Stimulated activated CD4-positive, alpha-beta T cell treated with anti-CD3 and anti-CD28 coated beads, Interleukin-15, amount 100 ng/mL, for 24 hours (primary cell): ENCODE measurements around the gene CCDC63.
A peak's percentile ranks its signal among the peaks of the same experiment; 100 is the strongest.
"Not testable (repeated sequence)": the region's sequence is repeated elsewhere in the genome, so short reads cannot be mapped to it uniquely, and the experiment has no call there.

Source experiments
- DNase-seq: peaks from one replicate; pipeline ENCODE4 v3.0.0-alpha.2; 2020

Gene CCDC63

GRCh38 chr12:110927546-110927945, 80.8 kb downstream of the CCDC63 start:
- no peak for DNase-seq

GRCh38 chr12:110928700-110929099, 81.9 kb downstream of the CCDC63 start:
- no peak for DNase-seq

- DNase-seq: no peak
Measured at GRCh38 chr12:110929818-110930217, 83.0 kb downstream of the CCDC63 start.

GRCh38 chr12:110930348-110931314, 83.8 kb downstream of the CCDC63 start:
- no peak for DNase-seq

GRCh38 chr12:110931315-110931728, 84.5 kb downstream of the CCDC63 start:
- DNase-seq: no peak

GRCh38 chr12:110932046-110932445, 85.3 kb downstream of the CCDC63 start:
- DNase-seq: peak; percentile 15

- no peak for DNase-seq
Measured at GRCh38 chr12:110933326-110933974, 86.7 kb downstream of the CCDC63 start.

- no peak for DNase-seq
Measured at GRCh38 chr12:110934093-110934852, 87.5 kb downstream of the CCDC63 start.

- no peak for DNase-seq
Measured at GRCh38 chr12:110935588-110935987, 88.8 kb downstream of the CCDC63 start.

- DNase-seq: no peak
Measured at GRCh38 chr12:110936367-110937103, 89.7 kb downstream of the CCDC63 start.

GRCh38 chr12:110937104-110937641, 90.4 kb downstream of the CCDC63 start:
- DNase-seq: peak; percentile 68

- DNase-seq: no peak
Measured at GRCh38 chr12:110940296-110940695, 93.5 kb downstream of the CCDC63 start.

- DNase-seq: no peak
Measured at GRCh38 chr12:110940933-110941332, 94.1 kb downstream of the CCDC63 start.

GRCh38 chr12:110941391-110941790, 94.6 kb downstream of the CCDC63 start:
- DNase-seq: no peak

GRCh38 chr12:110943373-110943772, 96.6 kb downstream of the CCDC63 start:
- no peak for DNase-seq

GRCh38 chr12:110948041-110948440, 101.3 kb downstream of the CCDC63 start:
- DNase-seq: no peak

GRCh38 chr12:110950466-110950865, 103.7 kb downstream of the CCDC63 start:
- not testable (repeated sequence) for DNase-seq

GRCh38 chr12:110950867-110951266, 104.1 kb downstream of the CCDC63 start:
- not testable (repeated sequence) for DNase-seq
